Heart right ventricle (tissue), 16 donors: ENCODE measurements around the gene CABCOCO1. TPM values are rescaled to one million over a fixed set of nuclear protein-coding genes. Genes with fewer than 3 reads are reported as not detected.

Experiments used
- ATAC-seq, 8 donors: fragments of 200-7000 bp; cut with Tn5 transposase; one replicate each; pipeline ENCODE4 v1.9.1; 2020; ENCODE audit warnings: mild to moderate bottlenecking in 8 of 8, moderate library complexity in 8 of 8, moderate number of reproducible peaks in 1 of 8
- DNase-seq, 2 donors: peaks; one replicate each; pipeline ENCODE4 v3.0.0-alpha.2; 2020
- H3K27ac ChIP-seq, 10 donors: fragments of 200-600 bp; sonication (generic) in 2 of 10; one replicate each; pipeline versions ENCODE4 v1.5.0 to v1.8.0; 2020 to 2022; ENCODE audit warnings: mild to moderate bottlenecking in 3 of 10
- H3K27me3 ChIP-seq, 7 donors: fragments of 200-600 bp; one replicate each; pipeline ENCODE4 v1.8.0; 2021 to 2022; ENCODE audit warnings: mild to moderate bottlenecking in 2 of 7
- H3K36me3 ChIP-seq, 9 donors: fragments of 200-600 bp; sonication (generic) in 1 of 9; one replicate each; pipeline versions ENCODE4 v1.5.0 to v1.8.0; 2020 to 2022; ENCODE audit warnings: mild to moderate bottlenecking in 2 of 9
- H3K4me1 ChIP-seq, 9 donors: fragments of 200-600 bp; sonication (generic) in 1 of 9; one replicate each; pipeline versions ENCODE4 v1.5.0 to v1.8.0; 2020 to 2022; ENCODE audit warnings: mild to moderate bottlenecking in 4 of 9
- H3K4me3 ChIP-seq, 10 donors: fragments of 200-600 bp; sonication (generic) in 2 of 10; one replicate each; pipeline versions ENCODE4 v1.5.0 to v1.8.0; 2020 to 2022; ENCODE audit warnings: mild to moderate bottlenecking in 7 of 10, moderate library complexity in 2 of 10
- H3K9me3 ChIP-seq, 11 donors: fragments of 200-600 bp in 10 of 11; sonication (generic) in 2 of 11; one replicate each; pipeline versions ENCODE4 v1.5.0 to v1.8.0; 2013 to 2022; ENCODE audit warnings: mild to moderate bottlenecking in 2 of 11, control low read depth in 1 of 11, moderate library complexity in 1 of 11
- CTCF ChIP-seq, 9 donors: fragments of 200-600 bp; sonication (generic) in 2 of 9; IDR thresholded peaks; one replicate each; pipeline versions ENCODE4 v1.5.0 to v1.8.0; 2021 to 2022; ENCODE audit warnings: antibody characterized with exemption in 9 of 9, mild to moderate bottlenecking in 5 of 9, moderate library complexity in 1 of 9
- WGBS, 2 donors: extraction: QIAGEN DNeasy Blood & Tissue Kit; methylation state at CpG; one replicate each; pipeline ENCODE4 v1.1.7; 2013; ENCODE audit warnings: inconsistent platforms in 1 of 2; 5-methylcytosine and 5-hydroxymethylcytosine counted together
- intact Hi-C, 10 donors: fragments of 100-400 bp; cut with DNase I; formaldehyde crosslinking; loops; one replicate each; pipeline versions ENCODE4 v1.11.1 to v1.14.2; 2022
- polyA plus RNA-seq, 2 donors: library from polyadenylated mRNA; stranded (reverse); fragments of 200-250 nt; gene quantifications; one replicate each; pipeline ENCODE4 v1.2.3, GENCODE V29; 2013
- total RNA-seq, 10 donors: library from RNA; stranded (reverse); fragmentation: NEBNext Ultra II Directional in 3 of 10; extraction: Animal tissue kit (Norgen Biotek cat#: 25700) in 3 of 10; gene quantifications; one replicate each; pipeline versions ENCODE4 v1.2.1 to v1.2.4, GENCODE V29; 2021 to 2023
- donor health status: Arrhythmogenic right ventricular cardiomyopathy.
- donor health status: ischemic (EF 13 %, LVEDD 7.1; RV severe dilation, severe dysfunction).
- donor health status: healthy with polysubstance abuse.
- donor health status: DM: no; HTN: yes; CAD: no.
- donor health status: DM: no; HTN: no; CAD: no.
- donor health status: ischemic (EF 25% LVEDD 6.9; RV normal size, moderate dysfunction).
- donor health status: ischemic (EF 25% LVEDD 5.7; RV mildly dilated, moderate dysfunction).
- donor health status: healthy.
- donor health status: DM: yes; HTN: yes; CAD: no.
- donor health status: Ischemic cardiomyopathy.
- donor health status: ischemic (EF 35%, LVEDD 5.7; RV mildly dilated, moderate dysfunction).
- donor health status: nonischemic (EF 11% LVEDD 7.7; RV severe dilation, severe dysfunction).
- donor health status: DM: yes; HTN: yes; CAD: no.
- donor health status: PGD.
- donor health status: ischemic (EF 29% LVEDD 5.4; RV normal size, mild dysfunction).
- donor health status: nonischemic (EF 23%, LVEDD 6.1; RV moderate dilation, normal function).

CABCOCO1 gene
- total and polyA plus RNA-seq, 12 donors = 0.03 to 0.15 TPM; not detected in 10

GRCh38 chr10:61634746-61635145 is 28.0 kb upstream of the CABCOCO1 start:
- Histone ChIP-seq H3K27me3 (no peaks in the 10 kb centered on the region), H3K27ac (no peak overlapping the region), H3K4me3 (no peak overlapping the region), H3K36me3 (no peaks in the 10 kb centered on the region), H3K9me3 (no peaks in the 10 kb centered on the region), H3K4me1 (no peaks in the 10 kb centered on the region)
- no peak for DNase-seq
- intact Hi-C loops = no loop called here
- no peak for TF ChIP-seq CTCF (IDR thresholded peaks at IDR 0.05)
- 69 to 76% methylated on average over 1 of the region's 1 CpG for WGBS, 2 donors
- ATAC-seq = no peak

- no peak overlapping the region for H3K4me3 ChIP-seq
- H3K27ac ChIP-seq = no peak overlapping the region
- H3K27me3 ChIP-seq = no peaks in the 10 kb centered on the region
- H3K36me3 ChIP-seq = no peaks in the 10 kb centered on the region
- TF ChIP-seq CTCF (IDR thresholded peaks at IDR 0.05) = no peak
- H3K4me1 ChIP-seq = no peaks in the 10 kb centered on the region
- ATAC-seq (no peak), DNase-seq (no peak)
- intact Hi-C loops = no loop called here
- H3K9me3 ChIP-seq = no peaks in the 10 kb centered on the region
- WGBS, 2 donors = 53 to 65% methylated on average over 2 of the region's 2 CpGs
Observed at GRCh38 chr10:61635471-61635870, 27.3 kb upstream of the CABCOCO1 start.

GRCh38 chr10:61635932-61636331 is 26.8 kb upstream of the CABCOCO1 start:
- H3K4me1 ChIP-seq = no peaks in the 10 kb centered on the region
- TF ChIP-seq CTCF (IDR thresholded peaks at IDR 0.05) = no peak
- no peaks in the 10 kb centered on the region for H3K27me3 ChIP-seq
- no peaks in the 10 kb centered on the region for H3K36me3 ChIP-seq
- H3K9me3 ChIP-seq = no peaks in the 10 kb centered on the region
- H3K27ac ChIP-seq = no peak overlapping the region
- DNase-seq = no peak
- ATAC-seq = no peak
- intact Hi-C loops = no loop called here
- H3K4me3 ChIP-seq = no peak overlapping the region

- H3K36me3 ChIP-seq = no peaks in the 10 kb centered on the region
- no peaks in the 10 kb centered on the region for H3K9me3 ChIP-seq
- H3K27me3 ChIP-seq = no peaks in the 10 kb centered on the region
- H3K27ac ChIP-seq = no peak overlapping the region
- DNase-seq (no peak), ATAC-seq (no peak)
- intact Hi-C loops = no loop called here
- no peak for TF ChIP-seq CTCF (IDR thresholded peaks at IDR 0.05)
- no peak overlapping the region for H3K4me3 ChIP-seq
- H3K4me1 ChIP-seq = peaks cover 0 to 17% (median 4%) of the 10 kb centered on the region in 9 donors
- WGBS, 2 donors = 93 to 94% methylated on average over 4 of the region's 4 CpGs
Observed at GRCh38 chr10:61639952-61640351, 22.8 kb upstream of the CABCOCO1 start.

- Histone ChIP-seq H3K27ac (no peak overlapping the region), H3K27me3 (no peaks in the 10 kb centered on the region), H3K4me3 (no peak overlapping the region), H3K4me1 (peaks cover 0 to 17% (median 4%) of the 10 kb centered on the region in 9 donors), H3K9me3 (no peaks in the 10 kb centered on the region), H3K36me3 (no peaks in the 10 kb centered on the region)
- intact Hi-C loops = no loop called here
- no peak for DNase-seq
- no peak for ATAC-seq
- WGBS, 2 donors = 75 to 84% methylated on average over 3 of the region's 3 CpGs
- TF ChIP-seq CTCF (IDR thresholded peaks at IDR 0.05) = no peak
Observed at GRCh38 chr10:61640856-61641255, 21.9 kb upstream of the CABCOCO1 start.
